ENCODE results near the gene WDFY2.

- TF ChIP-seq CTCF (conservative IDR thresholded peaks at IDR 0.05; ENCODE audit: low read depth, low read length) (no peak), EZH2 (IDR thresholded peaks at IDR 0.05; ENCODE audit: borderline replicate concordance, low read depth, low read length, poor library complexity, severe bottlenecking) (no peak)
These were observed 30.7 kb upstream of the WDFY2 start for GRCh38 chr13:51553531-51553930.
